ENCODE data around the gene KRT9. TPM values are rescaled to one million over a fixed set of nuclear protein-coding genes. Genes with fewer than 3 reads are reported as not detected.
"Not testable (repeated sequence)": the region's sequence is repeated elsewhere in the genome, so short reads cannot be mapped to it uniquely, and the experiment has no call there.

The KRT9 gene
- total RNA-seq, 1 donor from 2014 or later, result not detected

DNA sequence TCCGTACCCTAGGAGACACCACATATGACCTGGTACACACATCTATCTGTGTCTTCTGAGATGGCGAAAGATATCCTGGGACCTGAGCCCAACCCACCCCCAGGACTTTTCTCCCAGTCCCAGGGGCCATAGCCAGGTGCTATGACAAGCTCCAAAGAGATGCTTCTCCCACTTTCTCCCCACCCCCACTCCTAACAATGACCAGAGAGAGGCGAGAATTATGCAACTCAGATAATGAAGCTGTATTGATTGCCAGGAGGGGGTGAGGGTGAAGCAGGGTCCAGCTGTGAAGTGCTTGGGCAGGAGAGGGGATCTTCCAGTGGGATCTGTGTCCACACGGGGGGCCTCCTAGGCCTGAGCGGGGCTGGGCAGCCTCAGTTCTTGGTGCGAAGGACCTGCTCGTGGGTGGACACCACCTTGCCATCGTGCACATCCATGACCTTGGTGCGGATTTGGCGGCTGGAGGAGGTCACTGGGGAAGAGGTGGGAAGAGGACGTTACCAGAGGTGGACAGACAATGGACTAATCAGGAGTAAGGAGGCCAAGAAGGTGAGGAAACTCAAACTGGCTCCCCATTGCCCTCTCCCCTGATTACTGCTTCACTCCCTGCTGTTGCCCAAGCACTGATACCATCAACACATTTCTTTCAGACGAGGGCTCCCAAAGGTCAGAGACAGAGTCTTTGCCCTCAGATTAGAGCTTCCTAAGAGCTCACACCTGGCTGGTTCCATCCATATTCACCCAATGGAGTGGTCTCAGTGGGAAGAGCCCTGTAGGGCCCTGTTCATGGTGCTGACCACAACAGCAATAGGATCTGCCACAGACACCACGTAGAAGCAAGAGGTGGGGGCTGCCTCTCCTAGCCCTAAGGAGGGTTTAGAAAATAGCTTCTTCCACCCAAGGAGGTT is 10.5 kb upstream of the KRT9 start:
- DNase-seq; intact Hi-C loops (cut with micrococcal nuclease); ATAC-seq: not testable (repeated sequence)

DNA sequence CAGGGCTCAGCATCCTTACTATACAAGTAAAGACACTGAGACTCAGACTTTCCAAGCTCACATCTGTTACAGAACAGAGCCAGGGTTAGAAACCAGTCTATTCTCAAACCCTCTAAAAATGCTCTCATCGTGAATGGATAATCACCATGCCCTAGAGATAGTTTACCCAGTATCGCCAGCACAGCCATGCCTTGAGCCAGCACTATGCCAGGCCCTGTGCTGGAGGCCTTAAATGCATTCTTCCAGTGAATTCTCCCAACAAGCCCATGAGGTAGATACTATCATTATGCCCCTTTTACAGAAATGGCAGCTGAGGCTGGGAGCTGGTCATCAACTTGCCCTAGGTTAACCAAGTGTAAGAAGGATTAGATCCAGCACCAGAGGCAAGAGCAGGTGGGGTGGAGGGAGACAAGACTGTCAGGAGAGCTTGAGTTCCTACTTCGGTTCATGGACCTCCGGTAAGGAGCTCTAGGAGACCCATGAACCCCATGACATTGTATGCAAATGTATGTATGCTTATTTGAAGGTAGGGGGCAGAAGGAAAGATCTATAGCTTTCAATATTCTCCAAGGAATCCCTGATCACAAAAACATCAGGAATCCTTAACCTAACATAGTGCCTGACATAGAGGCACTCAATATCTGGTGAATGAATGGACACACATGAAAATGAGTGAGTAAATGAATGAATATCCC is 9.7 kb upstream of the KRT9 start:
- DNase-seq (no peak), ATAC-seq (no peak)
- intact Hi-C loops (cut with micrococcal nuclease), result no loop called here

DNA sequence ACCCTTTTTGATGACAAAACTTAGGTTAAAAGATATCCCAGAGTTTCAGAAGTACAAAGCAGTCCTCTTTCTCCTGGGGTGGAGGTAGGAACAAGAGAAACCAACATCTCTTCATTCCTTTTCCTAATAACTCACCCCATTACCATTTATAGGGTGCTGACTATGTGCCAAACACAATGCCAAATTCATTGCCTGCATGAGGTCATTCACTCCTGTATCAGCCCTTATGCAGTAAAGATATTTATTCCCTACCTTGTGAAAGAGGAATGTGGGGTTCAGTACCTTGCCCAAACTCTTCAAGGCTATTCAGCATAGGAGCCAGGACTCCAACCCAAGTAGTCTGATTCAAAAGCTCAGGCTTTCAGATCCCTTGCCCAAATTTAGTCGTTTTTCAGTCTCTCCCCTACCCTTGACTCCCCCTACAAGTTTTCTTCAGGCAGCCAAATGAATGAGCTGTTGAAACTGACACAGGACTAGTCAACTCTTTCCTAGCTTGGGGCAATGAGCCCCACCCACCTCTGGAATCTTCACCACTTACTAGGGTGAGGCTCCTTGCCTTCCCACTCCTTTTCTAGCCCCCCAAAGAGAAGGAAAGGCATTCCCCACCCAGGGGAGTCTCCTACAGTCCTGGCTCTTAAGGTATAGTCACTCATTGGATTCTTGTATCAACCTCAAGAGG is 9.0 kb upstream of the KRT9 start:
- ATAC-seq (no peak), DNase-seq (no peak)
- intact Hi-C loops (cut with micrococcal nuclease), result no loop called here

DNA sequence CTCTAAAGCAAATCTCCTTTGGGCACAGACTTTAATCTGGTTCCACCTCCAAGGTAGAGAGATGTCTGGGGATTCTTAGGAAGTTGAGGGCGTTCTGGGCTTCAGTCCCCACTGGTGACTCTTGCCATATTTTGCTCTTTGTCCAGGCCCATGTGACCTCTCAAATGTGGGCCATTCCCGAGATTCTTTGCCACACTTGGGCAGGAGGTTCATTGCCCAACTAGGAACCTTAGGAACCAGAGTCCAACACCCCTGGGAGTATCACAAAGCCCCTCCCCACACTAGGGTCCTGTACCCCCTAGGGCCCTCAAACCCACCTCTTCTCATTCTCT is 8.4 kb upstream of the KRT9 start:
- intact Hi-C loops (cut with micrococcal nuclease), result no loop called here
- ATAC-seq, result no peak
- no peak for DNase-seq

DNA sequence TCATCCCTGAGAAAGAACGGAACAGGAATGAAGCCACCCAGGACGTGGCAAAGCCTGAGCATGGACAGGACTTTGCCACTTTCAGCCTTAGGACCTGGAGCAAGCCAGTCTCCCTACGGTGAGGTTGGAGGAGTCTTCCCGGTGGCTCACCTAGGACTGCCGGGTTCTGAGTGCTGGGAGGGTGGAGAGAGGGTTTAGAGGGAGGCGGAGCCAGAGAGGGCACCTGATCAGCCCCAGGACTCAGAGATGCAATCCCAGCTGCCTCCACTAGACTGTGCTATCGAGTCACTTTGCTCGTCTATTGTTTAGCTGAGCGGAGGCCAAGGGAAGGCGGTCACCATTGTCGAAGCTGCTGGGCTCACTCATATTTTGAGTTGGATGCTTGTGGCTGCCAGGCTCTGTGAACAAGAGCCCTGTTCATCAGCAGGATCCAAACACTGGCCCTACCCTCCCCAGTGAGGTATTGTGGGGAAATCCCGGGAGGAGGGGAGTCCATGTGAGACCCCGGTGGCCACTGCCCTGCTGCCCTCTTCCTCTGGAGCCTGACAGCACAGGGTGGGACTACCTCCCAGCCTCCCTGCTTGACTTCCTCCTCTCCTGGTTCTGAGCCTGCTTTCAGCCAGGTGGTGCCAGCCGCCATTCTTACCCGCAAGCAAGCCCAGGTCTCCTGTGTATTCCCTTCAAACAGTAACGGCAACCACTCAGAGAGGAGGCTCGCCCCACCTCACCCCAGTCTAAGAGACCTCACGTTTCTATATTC is 7.8 kb upstream of the KRT9 start:
- intact Hi-C loops (cut with micrococcal nuclease), result no loop called here
- DNase-seq (peak; percentile 72), ATAC-seq (peak; percentile 88)

DNA sequence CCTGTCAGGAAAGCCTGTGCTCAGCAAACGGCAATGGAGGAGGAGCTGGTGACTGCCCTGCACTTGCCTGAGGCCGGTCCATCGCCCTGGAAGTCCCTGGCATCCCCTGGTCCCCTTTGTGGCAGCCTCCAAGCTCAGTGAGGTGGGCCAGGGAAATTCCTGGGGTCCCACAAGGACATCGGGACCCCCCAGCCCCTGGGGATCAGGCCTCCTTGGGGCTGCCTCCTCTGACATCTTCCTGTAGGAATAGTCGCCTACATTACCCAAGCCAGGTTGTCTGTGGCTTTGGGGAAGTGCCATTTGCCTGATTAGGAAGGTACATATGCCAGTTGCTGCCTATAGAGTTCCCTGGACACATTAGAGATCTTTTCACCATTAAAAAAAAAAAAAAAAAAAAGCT is 7.1 kb upstream of the KRT9 start:
- ATAC-seq (no peak), DNase-seq (no peak)
- intact Hi-C loops (cut with micrococcal nuclease), result no loop called here

DNA sequence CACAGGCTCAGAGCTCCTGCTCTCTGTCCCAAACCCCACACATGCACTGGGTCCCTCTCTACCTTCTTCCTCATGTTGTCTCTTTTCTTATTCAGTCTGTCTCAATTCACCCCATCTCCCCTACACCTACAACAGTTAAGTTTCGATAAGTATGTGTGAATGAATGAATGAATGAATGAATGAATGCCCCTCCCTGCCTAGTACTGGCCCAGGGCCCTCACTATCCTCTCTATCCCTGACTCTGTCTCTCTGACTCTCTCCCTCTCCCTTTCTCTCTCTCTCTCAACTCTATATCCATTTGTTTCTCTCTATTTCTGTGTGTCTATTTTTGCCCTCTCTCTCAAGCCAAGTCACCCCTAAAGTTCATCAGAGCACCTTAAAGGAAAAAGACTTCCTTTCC is 6.7 kb upstream of the KRT9 start:
- ATAC-seq (no peak), DNase-seq (no peak)
- intact Hi-C loops (cut with micrococcal nuclease), result no loop called here

DNA sequence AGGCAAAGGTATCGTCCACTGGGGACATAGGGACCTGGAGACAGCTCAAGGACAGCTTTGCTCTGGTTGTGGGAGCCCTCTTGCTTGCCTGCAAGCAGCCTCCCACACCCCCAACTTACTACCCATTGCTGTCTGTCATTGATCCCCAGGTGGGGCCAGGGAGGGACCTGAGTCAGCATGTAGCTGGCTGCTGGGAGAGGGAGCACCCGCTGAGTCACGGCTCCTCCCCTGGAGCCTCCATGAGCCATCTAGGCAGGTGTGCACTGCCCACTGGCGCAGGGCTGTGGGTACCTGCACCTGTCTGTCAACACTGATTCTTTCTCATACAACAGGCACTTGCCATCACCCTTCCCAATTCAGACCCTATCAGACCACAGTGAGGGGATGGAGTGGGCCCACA is 4.9 kb upstream of the KRT9 start:
- DNase-seq; ATAC-seq; intact Hi-C loops (cut with micrococcal nuclease): not testable (repeated sequence)

DNA sequence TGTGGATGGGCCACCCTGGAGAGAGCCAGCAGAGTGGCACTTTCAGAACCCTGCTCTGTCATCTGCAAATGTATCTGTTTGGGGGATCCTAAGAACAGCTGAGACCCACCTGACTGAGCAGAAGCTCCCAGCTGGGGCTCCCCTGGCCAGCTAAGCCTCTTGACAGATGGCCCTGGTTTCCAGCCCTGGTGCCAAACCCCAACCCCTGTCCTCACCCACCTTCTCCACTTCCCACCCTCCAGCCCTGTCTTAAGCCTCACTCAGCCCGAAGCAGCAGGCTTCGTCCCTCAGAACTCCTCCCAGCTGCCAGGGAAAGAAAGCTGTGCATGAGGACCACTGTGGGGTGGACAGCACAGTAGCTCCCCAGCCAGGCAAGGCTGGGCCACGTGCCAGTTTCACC is 3.5 kb upstream of the KRT9 start:
- no peak for ATAC-seq
- DNase-seq, result no peak
- intact Hi-C loops (cut with micrococcal nuclease), result no loop called here

DNA sequence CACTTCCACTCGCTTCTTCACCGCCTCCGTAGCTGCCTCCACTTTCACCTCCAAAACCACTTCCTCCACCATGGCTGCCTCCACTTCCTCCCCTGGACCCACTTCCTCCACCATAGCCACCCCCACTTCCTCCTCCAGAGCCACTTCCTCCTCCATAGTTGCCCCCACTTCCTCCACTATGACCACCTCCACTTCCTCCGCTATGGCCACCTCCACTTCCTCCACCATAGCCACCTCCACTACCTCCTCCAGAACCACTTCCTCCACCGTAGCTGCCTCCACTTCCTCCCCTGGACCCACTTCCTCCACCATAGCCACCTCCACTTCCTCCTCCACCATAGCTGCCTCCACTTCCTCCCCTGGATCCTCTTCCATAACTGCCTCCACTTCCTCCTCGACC is 4.5 kb downstream of the KRT9 start:
- intact Hi-C loops (cut with micrococcal nuclease), result no loop called here
- DNase-seq (no peak), ATAC-seq (no peak)

DNA sequence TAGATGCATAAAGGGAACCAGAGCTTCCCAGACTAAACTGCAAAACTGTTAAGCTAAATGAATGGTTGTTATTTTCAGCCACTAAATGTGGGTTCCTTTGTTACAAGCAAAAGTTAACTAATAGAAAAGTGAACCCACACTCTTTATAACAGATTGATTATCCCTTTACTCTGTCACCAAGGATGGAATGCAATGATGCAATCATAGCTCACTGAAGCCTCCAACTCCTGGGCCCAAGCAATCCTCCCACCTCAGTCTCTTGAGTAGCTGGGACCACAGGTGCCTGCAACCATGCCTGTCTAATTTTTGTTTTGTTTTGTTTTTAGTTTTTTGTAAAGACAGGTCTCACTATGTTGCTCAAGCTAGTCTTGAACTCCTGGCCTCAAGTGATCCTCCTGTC is 6.5 kb downstream of the KRT9 start:
- DNase-seq, result no peak
- intact Hi-C loops (cut with micrococcal nuclease), result no loop called here
- ATAC-seq, result no peak

DNA sequence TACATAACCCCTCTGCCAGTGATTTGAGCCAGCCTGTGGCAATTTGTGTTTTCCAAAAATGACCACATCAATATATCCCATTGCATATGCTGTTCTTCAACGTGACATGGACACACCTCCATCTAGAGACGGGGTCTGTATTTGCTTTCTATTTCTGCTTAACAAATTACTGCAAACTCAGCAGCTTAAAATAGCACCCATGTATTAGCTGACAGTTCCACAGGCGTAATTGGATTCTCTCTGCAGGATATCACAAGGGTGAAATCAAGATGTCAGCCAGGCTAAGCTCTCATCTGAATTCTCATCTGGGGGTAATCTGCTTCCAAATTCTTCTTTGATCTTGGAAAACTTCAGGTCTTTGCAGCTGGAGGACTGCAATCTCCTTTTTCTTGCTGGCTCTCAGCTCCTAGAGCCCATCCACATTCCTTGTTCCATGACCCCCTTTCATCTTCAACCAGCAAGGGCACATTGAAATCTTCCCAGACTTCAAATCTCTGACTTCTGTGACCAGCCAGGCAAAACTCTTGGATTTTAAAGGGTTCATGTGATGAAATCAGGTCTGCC is 8.2 kb downstream of the KRT9 start:
- DNase-seq (no peak), ATAC-seq (no peak)
- intact Hi-C loops (cut with micrococcal nuclease), result no loop called here

DNA sequence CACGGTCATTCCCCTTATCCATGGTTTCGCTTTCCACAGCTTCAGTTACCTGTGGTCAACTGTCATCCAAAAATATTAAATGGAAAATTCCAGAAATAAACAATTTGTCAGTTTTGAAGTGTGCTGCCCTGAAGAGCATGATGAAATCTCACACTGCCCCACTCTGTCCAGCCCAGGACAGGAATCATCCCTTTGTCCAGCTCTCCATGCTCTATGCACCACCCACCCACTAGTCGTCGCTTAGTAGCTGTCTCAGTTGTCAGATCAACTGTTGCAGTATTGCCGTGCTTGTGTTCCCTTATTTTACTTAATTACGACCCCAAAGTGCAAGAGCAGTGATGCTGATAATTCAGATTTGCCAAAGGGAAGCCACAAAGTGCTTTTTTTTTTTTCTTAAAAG is 10.3 kb downstream of the KRT9 start:
- ATAC-seq (no peak), DNase-seq (no peak)
- intact Hi-C loops (cut with micrococcal nuclease), result no loop called here

DNA sequence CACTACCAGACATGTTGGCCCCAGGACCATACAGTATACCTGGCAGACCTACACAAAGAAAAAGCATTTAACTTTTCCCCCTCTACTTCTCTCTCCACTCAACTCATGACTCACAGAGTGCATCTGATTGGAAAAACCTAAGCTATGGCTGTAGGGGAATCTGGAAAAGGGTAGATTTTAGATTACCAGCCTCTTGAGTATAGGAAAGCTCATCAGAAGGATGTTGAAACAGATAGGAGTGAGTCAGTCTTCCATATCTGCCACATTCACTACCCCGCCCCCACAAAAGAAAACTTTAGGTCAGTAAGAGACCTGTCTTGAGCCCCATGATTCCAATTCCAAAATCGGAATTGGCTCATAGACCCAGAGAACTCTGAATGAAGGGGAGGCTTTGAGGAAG is 12.3 kb downstream of the KRT9 start:
- DNase-seq (no peak), ATAC-seq (no peak)
- intact Hi-C loops (cut with micrococcal nuclease), result no loop called here

DNA sequence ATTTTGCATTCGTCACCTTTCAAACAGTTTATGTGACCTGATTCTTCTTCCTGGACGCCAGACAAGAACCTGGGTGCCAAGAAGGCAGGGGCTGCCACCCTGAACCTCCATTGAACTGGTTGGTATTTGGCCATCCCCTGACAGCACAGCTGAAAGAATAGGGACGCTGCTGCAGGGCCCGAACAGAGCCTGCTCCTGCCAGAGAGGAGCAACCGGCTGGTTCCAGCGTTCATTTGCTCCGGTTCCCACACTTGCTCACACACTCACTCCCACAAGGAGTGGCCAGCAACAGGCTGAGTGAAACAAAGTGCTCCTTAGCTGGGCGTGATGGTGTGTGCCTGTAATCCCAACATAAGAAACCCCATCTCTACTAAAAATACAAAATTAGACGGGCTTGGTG is 14.9 kb downstream of the KRT9 start:
- ATAC-seq, result no peak

DNA sequence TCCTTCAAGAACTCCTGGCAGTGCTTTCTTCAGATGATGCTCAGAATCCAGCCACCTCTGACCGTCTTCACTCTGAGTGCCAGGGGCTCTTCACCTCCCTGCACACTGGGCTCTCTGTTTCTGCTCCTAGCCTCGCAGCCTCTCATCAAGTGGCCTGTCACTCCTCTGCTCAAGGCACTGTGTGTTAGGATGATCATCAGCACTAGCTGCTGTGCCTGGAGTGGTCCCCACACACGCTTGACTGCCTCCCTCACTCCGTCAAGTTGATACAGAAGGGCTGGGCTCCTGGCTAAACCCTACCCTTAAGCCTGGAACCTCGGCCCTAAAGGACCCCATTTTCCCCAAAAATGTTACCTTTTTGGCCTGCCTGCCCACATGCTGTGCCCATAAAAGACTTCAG is 15.6 kb downstream of the KRT9 start:
- ATAC-seq (no peak), DNase-seq (no peak)
- intact Hi-C loops (cut with micrococcal nuclease), result no loop called here

More for the DNA sequence above, 14.9 kb downstream of the KRT9 start:
- intact Hi-C loops (cut with micrococcal nuclease), result no loop called here
- no peak for DNase-seq

DNA sequence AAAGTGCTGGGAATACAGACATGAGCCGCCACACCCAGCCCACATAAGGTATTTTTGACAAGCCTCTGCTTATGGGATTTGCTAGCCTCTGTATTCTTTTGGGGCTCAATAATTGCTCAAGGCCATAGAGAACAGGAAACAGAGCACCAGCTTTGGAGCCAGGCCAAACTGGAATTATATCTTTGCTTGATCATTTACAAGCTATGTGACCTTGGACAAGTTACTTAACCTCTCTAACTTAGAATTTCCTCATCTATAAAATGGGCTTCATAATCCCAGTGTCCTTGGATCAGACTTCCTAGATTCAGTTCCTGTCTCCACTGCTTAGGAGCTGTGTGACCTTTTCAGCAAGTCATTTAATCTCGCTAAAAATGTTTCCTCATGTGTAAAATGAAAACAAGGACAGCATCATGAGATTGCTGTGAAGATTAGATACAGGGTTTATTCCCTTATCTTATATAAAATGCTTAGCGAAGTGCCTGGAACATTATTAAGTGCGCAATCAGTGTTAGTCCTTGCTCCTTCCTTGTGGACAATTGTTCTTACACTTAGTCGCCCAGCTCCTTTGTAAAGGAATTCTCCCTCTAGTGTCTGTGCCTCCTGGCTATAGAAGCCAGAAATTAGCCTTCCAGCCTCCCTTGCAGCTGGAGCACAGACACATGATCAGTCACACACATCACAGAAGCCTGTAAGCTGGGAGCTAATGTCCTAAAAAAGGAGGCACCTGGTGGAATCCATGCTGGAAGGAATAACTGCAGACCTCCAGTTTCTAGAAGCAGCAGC is 16.6 kb downstream of the KRT9 start:
- intact Hi-C loops (cut with micrococcal nuclease), result no loop called here
- DNase-seq (no peak), ATAC-seq (no peak)

DNA sequence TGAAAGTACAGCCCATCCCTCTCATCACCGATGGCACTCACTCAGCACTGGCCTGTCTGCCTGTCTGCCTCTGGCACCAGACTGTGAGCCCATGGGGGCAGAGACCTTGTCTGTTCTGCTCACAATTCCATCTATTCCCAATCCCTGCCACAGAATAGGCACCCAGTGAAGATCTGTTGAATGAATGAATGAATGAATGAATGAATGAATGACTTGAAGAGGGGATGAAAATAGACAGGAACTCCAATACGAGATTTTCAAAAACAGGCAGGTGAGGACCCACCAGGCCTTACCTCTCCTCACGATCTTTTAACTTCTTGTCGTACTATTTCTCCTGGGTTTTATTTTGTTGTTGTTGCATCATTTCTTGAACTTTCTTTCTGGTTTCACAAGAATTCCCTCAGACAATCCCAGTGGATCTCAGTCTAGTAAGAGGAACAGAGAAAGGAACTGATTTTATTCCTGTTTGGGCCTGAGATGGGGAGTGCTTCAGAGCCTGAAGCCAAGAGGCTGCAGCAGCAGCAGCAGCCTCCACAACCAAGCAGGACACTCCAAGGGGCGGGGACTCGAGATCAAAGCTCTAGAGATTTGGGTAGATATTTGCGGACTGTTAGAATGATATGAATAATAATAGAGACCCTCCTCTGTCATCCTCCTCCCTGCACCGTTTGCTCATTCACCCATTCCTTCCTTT is 17.7 kb downstream of the KRT9 start:
- no peak for DNase-seq
- no peak for ATAC-seq
- intact Hi-C loops (cut with micrococcal nuclease), result no loop called here
